ENCODE measurements around the gene ASTN2.

- TF ChIP-seq, protein P1, sequence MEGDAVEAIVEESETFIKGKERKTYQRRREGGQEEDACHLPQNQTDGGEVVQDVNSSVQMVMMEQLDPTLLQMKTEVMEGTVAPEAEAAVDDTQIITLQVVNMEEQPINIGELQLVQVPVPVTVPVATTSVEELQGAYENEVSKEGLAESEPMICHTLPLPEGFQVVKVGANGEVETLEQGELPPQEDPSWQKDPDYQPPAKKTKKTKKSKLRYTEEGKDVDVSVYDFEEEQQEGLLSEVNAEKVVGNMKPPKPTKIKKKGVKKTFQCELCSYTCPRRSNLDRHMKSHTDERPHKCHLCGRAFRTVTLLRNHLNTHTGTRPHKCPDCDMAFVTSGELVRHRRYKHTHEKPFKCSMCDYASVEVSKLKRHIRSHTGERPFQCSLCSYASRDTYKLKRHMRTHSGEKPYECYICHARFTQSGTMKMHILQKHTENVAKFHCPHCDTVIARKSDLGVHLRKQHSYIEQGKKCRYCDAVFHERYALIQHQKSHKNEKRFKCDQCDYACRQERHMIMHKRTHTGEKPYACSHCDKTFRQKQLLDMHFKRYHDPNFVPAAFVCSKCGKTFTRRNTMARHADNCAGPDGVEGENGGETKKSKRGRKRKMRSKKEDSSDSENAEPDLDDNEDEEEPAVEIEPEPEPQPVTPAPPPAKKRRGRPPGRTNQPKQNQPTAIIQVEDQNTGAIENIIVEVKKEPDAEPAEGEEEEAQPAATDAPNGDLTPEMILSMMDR (conservative IDR thresholded peaks at IDR 0.05; ENCODE audit: low read length), result no peak
- no peak for TF ChIP-seq EZH2phosphoT487 (IDR thresholded peaks at IDR 0.05; ENCODE audit: borderline replicate concordance, low read depth, low read length)
Observed at GRCh38 chr9:116953271-116953670, 461.6 kb downstream of the ASTN2 start.
